HG03442 (cell line): ENCODE results near the gene MSH6.

Experiments
- ATAC-seq: cut with Tn5 transposase; IDR thresholded peaks from one replicate; pipeline ENCODE4 v1.9.1; 2021; ENCODE audit warnings: mild to moderate bottlenecking, moderate library complexity; ENCODE audit not compliant: unreplicated experiment

Gene MSH6

DNA sequence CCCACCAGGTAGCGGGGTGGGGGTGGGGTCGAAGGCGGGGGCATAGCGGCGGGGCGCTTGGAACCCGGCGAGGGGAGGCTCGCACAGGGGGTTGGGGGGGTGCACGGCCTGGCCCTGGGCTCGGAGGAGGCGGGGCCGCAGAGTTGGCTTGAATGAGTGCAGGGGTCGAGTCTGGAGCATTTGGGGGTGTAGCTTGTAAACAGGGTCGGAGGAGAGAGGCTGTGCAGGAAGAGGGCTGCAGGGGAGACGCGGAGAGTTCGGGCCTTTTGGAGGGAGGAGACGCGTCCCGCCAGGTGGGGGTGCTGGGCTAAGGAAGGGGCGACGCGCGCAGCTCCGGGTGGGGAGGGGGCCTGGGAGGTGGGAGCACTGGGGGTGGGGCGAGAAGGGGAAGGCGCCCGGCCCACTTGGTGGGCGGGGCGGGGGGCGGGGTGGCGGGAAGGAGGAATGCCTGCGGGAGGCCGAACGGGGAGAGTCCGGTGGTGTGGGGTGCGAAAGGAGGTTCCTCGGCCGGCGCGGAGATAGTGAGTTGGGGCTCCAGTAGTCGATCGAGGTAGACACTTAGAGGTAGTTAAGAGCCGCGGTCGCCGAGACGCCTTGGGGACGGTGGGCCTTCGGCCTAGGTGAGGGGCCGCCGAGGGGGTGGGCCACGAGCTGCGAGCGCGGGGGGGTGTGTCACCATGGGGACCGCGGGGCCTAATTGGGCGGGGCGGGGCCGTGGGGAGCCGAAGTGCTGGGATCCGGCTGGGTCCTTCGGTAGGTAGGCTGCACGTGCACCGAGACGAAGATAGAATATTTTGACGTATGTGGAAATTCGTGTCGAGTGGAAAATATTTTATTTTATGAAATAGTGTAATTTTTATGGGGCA lies 774 bp downstream of the MSH6 start:
- peak; percentile 24 for ATAC-seq

DNA sequence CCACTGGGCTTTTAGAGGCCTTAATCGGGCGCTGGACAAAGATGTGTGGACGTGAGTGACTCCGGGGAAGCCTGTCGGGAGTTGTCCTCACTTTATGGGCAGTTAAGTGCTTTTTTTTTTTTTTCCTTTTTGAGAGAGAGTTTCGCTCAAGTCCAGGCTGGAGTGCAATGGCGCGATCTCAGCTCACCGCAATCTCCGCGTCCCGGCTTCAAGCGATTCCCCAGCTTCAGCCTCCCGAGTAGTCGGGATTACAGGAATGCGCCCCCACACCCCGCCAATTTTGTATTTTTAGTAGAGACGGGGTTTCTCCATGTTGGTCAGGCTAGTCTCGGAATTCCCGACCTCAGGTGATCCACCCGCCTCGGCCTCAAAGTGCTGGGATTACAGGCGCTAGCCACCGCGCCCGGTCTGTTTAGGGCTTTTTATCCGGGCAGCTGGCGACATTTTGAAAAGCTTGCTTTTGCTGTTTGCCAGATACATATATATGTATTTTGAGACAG lies 1.5 kb downstream of the MSH6 start:
- ATAC-seq: no peak

DNA sequence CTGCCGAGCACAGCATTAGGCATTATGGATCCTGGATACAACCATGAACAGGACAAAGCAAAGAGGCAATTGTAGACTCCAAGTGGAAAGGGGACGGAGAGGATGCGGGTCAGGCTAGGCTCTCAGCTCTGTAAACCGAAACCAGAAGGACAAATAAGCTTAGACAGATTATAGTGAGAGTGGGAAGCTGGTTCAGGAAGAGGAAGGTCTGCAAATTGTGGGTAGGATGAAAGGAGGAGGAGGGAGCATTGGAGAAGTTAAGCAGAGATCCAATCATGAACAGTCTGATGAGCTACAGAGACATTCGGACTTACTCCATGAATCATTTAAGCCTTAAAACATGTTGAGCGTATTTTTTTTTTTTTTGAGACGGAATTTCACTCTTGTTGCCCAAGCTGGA lies 3.0 kb downstream of the MSH6 start:
- ATAC-seq: no peak

DNA sequence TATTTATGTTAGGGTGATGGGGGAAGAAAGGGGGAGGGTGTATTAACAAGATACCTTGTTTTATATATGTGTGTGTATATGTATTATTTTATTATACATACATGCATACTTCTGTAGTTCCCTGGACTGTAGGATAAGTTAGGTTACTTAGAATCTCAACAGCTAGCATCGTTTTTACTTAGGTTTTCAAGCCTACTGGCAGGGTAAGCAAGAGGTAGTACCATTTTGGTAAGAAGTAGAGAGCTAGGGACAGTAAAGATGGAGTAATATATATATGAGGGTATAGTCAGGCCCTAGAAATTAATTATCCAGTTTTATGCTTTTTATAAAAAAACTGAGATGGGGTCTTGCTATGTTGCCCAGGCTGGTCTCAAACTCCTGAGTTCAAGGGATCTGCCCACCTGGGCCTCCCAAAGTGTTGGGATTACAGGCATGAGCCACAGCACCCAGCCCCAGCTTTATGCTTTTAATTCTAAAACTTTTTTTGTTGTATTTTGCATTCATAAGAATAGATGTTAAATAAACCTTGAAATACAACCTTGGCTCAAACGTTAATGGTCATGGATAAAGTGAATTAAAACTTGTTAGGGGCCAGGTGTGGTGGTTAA lies 13.2 kb downstream of the MSH6 start:
- no peak for ATAC-seq

DNA sequence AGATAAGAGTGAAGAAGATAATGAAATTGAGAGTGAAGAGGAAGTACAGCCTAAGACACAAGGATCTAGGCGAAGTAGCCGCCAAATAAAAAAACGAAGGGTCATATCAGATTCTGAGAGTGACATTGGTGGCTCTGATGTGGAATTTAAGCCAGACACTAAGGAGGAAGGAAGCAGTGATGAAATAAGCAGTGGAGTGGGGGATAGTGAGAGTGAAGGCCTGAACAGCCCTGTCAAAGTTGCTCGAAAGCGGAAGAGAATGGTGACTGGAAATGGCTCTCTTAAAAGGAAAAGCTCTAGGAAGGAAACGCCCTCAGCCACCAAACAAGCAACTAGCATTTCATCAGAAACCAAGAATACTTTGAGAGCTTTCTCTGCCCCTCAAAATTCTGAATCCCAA lies 15.7 kb downstream of the MSH6 start:
- no peak for ATAC-seq

DNA sequence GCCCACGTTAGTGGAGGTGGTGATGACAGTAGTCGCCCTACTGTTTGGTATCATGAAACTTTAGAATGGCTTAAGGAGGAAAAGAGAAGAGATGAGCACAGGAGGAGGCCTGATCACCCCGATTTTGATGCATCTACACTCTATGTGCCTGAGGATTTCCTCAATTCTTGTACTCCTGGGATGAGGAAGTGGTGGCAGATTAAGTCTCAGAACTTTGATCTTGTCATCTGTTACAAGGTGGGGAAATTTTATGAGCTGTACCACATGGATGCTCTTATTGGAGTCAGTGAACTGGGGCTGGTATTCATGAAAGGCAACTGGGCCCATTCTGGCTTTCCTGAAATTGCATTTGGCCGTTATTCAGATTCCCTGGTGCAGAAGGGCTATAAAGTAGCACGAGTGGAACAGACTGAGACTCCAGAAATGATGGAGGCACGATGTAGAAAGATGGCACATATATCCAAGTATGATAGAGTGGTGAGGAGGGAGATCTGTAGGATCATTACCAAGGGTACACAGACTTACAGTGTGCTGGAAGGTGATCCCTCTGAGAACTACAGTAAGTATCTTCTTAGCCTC lies 16.2 kb downstream of the MSH6 start:
- ATAC-seq: no peak

DNA sequence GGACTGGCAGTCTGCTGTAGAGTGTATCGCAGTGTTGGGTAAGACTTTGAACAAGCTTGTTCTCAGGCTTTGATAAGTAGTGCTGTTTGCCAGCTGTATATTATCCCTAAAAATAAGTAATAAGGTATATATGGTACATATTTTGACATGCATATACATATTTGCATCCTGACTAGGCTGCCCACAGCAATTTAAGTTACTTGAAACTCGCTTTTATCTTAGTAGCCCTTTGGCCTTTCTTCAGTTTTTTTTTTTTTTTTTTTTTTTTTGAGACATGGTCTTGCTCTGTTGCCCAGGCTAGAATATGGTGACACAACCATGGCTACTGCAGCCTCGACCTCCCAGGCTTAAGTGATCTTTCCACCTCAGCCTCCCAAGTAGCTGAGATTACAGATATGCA lies 18.2 kb downstream of the MSH6 start:
- ATAC-seq: no peak

DNA sequence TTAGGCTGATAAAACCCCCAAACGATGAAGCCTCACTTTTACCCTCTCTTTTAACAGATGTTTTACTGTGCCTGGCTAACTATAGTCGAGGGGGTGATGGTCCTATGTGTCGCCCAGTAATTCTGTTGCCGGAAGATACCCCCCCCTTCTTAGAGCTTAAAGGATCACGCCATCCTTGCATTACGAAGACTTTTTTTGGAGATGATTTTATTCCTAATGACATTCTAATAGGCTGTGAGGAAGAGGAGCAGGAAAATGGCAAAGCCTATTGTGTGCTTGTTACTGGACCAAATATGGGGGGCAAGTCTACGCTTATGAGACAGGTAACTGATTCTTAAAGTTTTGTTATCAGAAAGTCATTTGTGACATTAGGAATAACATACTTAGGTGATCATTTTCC lies 20.4 kb downstream of the MSH6 start:
- no peak for ATAC-seq

DNA sequence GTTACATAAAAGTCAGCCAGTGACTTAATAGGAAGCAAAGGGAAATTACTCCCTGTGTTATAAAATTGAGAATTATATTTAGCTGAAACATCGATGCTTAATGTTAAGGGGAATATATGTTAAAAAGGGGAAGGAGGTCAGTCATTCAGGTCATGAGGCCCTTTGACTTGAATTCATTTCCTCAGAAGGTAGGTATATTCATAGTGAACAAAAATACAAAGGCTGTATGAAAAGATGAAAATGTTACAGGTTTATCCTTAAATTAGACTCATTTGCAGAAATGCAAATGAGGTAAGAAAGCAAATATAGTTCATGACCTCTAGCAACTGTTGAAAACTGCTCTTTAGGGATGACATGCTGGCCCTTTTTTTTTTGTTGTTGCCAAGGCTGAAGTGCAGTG lies 20.8 kb downstream of the MSH6 start:
- no peak for ATAC-seq

DNA sequence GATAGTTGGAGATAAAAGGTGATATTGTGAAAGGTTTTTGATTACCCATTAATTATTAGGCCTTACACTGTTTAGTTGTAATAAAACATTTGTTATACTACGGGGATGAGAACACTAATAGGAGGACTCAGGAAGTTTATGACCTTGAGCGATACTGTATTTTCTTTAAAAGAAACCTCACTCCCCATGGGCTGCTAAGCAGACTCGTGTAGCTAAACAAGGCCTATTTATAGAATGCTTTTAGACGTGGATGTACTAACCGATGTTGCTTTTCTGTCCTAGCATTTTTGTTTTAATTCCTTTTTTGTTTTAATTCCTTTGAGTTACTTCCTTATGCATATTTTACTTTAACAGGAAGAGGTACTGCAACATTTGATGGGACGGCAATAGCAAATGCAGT lies 22.9 kb downstream of the MSH6 start:
- ATAC-seq: no peak

DNA sequence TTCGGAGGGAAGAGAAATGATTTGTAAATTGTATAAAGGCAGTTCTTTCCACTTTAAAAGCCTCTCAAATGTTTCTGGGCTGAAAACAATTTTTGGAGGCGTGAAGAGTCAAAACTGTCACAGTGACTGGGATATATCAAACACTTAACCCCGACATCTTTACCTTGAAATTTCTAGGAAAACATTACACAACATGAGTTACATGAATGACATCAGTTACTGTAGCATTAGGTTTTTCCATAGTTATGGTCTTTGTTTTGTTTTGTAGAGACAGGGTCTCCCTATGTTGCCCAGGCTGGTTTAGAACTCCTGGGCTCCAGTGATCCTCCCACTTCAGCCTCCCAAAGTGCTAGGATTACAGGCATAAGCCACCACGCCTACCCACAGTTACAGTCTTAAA lies 25.7 kb downstream of the MSH6 start:
- no peak for ATAC-seq

DNA sequence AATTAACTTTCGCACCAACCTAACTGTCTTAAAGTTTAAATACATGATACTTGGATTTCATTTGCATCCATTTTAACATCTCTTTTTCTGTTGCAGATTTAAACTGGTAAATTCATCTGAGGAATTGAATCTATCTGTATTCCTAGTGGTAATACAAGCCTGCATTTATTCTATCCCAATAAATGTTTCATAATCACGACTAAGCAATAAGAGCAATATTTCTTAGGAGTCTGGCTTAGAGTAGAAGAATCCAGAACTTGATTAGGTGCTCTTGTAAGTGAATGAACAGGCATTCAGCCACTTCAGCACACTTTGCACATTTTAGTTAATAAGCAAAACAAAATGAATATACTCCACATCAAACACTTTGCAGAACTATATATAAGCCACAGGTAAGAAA lies 27.0 kb downstream of the MSH6 start:
- ATAC-seq: no peak

DNA sequence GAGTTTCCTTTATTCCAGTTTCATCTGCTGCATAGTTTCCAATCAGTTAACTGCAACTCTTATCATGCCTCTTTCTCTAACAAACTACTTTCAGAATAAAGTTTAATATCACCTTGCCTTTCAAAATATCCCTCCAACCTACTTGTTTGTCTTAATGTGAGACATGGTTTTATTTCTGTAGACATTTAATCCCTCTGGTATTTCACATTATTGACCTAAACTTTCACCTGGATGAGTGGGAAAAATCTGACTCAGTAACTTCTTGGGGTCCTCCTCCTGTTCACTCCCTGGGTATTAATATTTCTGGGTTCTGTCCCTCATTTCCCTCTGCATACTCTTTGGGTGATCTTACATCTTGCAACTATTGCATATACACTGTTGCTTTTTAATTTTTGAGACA lies 27.9 kb downstream of the MSH6 start:
- ATAC-seq: no peak

DNA sequence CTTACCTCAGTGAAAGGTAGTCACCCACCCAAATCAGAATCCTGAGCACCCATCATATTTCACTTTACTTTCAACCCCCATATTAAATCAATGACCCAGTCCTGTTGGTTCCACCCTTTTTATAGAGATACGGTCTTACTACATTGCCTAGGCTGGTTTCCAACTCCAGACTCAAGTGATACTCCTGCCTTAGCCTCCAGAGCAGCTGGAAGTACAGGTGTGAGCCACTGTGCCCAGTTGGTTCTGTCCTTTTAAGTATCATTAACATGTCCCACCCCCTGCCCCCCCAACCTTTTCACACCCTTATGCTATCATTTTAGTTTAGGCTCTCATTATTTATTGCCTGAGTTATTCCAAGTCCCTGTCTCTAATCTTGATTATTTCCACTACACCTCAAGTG lies 28.7 kb downstream of the MSH6 start:
- ATAC-seq: no peak

DNA sequence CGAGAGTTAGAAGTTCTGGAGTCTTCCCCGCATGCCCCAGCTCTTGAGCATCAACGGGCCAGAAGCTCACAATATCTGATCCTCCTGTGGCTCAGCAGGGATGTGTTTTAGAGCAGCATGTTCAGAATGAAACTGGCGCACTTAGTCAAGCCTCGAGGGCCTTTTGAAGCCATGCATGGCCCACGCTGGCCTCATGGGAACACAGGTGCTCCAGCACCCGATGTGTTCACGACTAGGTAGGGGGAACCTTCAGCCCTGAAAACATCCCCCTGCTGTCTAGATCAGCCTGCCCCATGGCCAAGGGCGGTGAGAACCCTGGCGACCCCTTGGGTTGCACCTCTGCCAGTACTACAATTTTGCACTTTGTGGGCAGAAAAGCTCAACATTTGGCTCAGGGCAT lies 32.8 kb downstream of the MSH6 start:
- peak; percentile 68 for ATAC-seq

DNA sequence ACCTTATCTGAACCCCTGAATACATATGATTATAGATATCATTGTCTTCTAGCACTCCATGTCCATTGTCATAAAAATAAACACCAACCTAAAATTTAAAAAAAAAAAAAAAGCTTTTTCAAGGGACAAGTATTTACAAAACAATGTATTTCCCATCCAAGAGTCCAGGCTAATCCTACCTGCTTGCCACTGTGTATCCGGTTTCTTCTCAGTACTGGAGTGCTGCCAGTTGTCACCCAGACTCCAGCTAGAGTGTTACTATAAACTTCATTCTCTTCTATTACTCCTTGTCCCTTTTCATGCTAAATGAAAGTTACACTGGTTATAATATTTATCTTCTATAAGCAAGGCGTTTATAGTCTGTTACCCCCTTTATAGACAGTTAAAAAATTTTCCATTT lies 35.8 kb downstream of the MSH6 start:
- no peak for ATAC-seq

DNA sequence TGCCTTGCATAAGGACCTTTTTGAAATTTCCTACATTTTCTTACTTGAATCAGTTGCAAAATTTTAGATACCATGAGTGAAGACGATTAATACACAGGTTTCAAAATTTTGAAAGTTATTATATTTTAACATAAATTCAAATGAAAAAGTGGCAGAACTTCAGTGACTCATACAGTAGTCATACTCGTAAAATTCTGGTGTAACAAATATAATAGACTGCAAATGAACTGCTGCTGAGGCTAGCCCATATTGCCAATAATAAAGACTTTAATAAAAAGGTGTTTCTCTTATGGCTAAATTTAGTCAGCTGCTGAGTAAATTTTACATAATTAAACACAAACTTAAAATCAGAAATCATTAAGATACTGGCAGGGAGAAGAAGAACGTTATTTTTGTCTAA lies 36.9 kb downstream of the MSH6 start:
- no peak for ATAC-seq

DNA sequence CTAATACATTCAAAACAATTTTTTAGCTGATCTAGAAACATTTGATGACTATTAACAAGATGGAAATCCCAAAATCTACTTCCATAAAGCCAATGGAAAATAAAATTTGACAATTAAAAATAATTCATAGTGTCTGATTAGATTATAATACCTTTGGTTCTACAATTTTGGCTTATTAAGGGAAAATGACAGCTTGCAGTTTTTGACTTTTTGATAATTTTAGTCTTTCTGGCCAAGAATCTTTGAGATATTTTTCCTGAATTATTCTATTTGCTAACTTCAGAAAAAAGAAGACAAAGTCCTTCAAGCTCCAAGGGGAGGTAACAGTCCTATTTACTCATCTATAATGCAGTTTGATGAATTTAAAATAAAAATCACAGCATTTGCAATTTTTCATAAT lies 39.6 kb downstream of the MSH6 start:
- no peak for ATAC-seq

DNA sequence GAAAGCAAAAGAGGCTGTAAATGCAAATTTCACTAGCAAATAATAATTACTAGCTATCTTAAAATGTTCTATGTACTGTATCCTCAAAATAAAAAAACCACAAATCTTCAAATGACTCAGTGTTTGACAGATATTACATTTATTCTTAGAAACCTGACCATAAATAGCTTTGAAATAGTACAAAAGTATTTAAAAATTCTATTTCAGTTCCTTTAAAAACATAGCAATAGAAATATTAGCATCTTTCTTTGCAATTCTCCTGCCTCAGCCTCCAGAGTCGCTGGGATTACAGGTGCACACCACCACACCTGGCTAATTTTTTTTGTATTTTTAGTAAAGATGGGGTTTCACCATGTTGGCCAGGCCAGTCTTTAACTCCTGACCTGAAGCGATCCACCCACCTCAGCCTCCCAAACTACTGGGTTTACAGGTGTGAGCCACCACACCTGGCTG lies 50.6 kb downstream of the MSH6 start:
- peak; percentile 84 for ATAC-seq

DNA sequence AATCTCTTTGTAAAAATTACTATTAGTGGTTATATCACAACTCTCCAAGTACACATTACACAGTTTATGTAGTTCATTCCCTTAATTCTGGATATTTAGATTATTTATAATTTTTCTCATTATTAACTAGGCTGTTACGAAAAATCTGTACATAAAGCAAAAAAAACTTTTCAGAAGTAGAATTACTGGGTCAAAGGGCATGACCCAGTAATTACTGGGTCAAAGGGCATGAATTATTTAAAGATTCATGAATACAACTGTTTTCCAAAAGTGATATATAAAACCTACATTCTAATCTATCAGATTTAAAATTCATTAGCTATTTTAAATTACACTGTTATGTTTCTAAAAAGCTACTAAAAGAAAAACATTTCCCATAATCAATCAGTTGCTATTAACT lies 55.3 kb downstream of the MSH6 start:
- no peak for ATAC-seq

DNA sequence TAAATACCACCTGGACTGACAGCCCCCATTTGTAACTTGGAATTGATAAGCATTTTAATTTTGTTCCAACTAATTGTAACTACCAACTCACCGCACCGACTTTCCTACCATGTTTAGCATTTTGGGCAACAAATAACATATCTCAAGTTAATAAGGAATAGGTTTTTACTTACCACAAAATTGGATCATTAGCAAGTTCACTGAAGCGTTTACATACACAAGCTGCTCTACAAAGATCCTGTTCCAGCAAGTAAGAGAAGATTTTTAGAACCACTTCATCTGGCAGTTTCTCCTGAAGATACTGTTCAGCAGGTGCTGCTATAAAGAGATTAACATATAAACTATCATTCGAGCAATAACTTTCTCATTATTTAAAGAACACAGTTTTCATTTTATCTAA lies 55.7 kb downstream of the MSH6 start:
- no peak for ATAC-seq

DNA sequence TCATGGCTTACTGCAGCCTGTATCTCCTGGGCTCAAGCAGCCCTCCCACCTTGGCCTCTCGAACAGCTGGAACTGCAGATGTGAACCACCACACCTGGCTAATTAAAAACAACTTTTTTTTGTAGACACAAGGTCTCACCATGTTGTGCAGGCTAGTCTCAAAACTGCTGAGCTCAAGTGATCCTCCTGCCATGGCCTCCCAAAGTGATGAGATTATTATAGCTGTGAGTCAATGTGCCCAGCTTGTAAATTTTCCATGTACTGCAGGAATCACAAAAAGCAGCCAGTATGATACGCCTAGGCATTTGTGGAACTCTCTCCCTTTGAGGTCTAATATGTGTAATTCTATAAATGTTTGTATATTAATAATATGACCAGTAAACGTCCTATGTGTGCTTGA lies 59.9 kb downstream of the MSH6 start:
- no peak for ATAC-seq
